Stimulated activated naive CD8-positive, alpha-beta T cell treated with anti-CD3 and anti-CD28 coated beads, Interleukin-15, amount 100 ng/mL, for 72 hours (primary cell): Measurements from ENCODE around the gene CST7.
A peak's percentile ranks its signal among the peaks of the same experiment; 100 is the strongest.
"Not testable (repeated sequence)": the region's sequence is repeated elsewhere in the genome, so short reads cannot be mapped to it uniquely, and the experiment has no call there.

Experiments used
- ATAC-seq: fragments of 150-1000 bp; cut with Tn5 transposase; 2 replicates; pipeline ENCODE4 v1.10.0; 2021; ENCODE audit warnings: mild to moderate bottlenecking, moderate library complexity
- DNase-seq, 2 donors: peaks; one replicate each; pipeline ENCODE4 v3.0.0; 2021 to 2022
- H3K27ac Mint-ChIP-seq, 2 donors: one replicate each; pipeline ENCODE4 v1.8.0; 2022; ENCODE audit warnings: mild to moderate bottlenecking in 2 of 2, mixed read lengths in 2 of 2, moderate library complexity in 2 of 2
- H3K27me3 Mint-ChIP-seq: one replicate; pipeline ENCODE4 v1.8.0; 2022; ENCODE audit warnings: mixed read lengths
- H3K4me1 Mint-ChIP-seq: one replicate; pipeline ENCODE4 v1.8.0; 2022; ENCODE audit warnings: mild to moderate bottlenecking, mixed read lengths
- H3K4me3 Mint-ChIP-seq, 2 donors: one replicate each; pipeline ENCODE4 v1.8.0; 2022; ENCODE audit warnings: mild to moderate bottlenecking in 2 of 2, mixed read lengths in 2 of 2, moderate library complexity in 1 of 2
- H3K9me3 Mint-ChIP-seq, 2 donors: one replicate each; pipeline ENCODE4 v1.8.0; 2022; ENCODE audit warnings: mixed read lengths in 2 of 2

Gene CST7

DNA sequence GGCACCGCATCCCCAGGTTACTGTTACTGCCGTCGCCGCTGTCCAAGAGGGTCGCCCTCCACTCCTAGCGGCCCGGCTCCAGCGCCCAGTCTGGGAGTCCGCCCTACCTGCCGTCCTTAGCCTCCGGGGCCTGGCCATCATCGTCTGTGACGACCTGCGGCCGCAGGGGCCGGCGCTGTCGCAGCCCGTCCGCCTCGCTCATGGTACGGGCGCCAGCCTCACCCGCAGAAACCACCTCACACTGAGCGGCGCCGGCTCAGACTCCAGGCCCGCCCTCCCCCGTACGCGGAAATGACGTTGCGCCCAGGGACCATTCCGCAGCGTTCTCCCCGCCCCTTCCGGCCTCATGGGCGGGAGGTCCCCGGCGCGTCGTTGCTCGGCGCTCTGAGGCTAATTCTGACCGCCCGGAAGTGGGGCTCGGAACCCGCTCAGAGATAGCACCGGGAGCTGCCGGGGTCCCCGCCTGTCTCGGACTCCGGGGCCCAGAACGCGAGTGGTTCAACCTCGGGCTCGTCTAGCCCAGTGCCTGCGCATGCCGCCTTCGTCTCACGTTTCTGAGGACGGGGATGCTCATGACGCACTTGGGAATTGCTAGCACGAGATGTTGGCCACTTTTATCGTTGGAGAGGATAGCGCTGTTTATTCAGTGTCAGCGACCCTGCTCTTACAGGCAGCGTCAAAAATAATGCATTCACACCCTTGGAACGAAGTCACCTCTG lies 43.6 kb downstream of the CST7 start, which contains the start of gene APMAP:
APMAP (minus strand) TSS at position 265 of the 719 bp plus-strand sequence; CDS start at position 202, 63 bp downstream.
- peak; percentile 97 for ATAC-seq
- H3K27me3 Mint-ChIP-seq = no peaks in the 10 kb centered on the region
- no peaks in the 10 kb centered on the region for H3K9me3 Mint-ChIP-seq
- DNase-seq = peak; percentile 94 to 95
- peaks cover 63% of the 10 kb centered on the region for H3K4me1 Mint-ChIP-seq
- peak within 1 kb of the TSS; percentile 96 to 98 for H3K27ac Mint-ChIP-seq
- peak within 1 kb of the TSS; percentile 81 to 97 for H3K4me3 Mint-ChIP-seq

- Mint-ChIP-seq H3K9me3 (no peaks in the 10 kb centered on the region), H3K4me1 (peaks cover 54% of the 10 kb centered on the region), H3K27ac (peak overlapping the region; percentile 96 to 98), H3K4me3 (peak overlapping the region in 1 of 2 donors; percentile 81), H3K27me3 (peaks cover 3% of the 10 kb centered on the region)
- DNase-seq (no peak), ATAC-seq (no peak)
These were observed 44.5 kb downstream of the CST7 start for GRCh38 chr20:24993337-24994185.

DNA sequence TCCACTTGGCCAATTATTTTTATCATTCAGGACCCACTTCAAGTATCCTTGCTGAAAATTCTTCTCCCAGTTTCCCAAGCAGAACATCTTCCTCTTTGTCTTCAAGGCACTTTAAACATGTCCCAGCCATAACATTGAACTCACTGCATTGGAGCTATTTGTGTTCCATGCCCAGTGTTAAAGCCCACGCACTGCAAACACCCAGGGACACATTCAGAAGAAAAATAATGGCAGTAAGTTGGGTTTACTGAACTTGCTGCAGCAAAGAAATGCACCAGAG lies 45.1 kb downstream of the CST7 start:
- DNase-seq = no peak
- H3K4me3 Mint-ChIP-seq = no peak overlapping the region
- peaks cover 8% of the 10 kb centered on the region for H3K27me3 Mint-ChIP-seq
- ATAC-seq = no peak
- H3K4me1 Mint-ChIP-seq = peaks cover 48% of the 10 kb centered on the region
- no peaks in the 10 kb centered on the region for H3K9me3 Mint-ChIP-seq
- no peak overlapping the region for H3K27ac Mint-ChIP-seq

- Mint-ChIP-seq H3K4me3 (peak overlapping the region in 1 of 2 donors; percentile 57), H3K27me3 (peaks cover 8% of the 10 kb centered on the region), H3K4me1 (peaks cover 45% of the 10 kb centered on the region), H3K27ac (peak overlapping the region; percentile 14 to 59), H3K9me3 (no peaks in the 10 kb centered on the region)
- ATAC-seq (peak; percentile 38), DNase-seq (peak; percentile 83 to 85)
These were observed 45.6 kb downstream of the CST7 start for GRCh38 chr20:24994470-24995368.

DNA sequence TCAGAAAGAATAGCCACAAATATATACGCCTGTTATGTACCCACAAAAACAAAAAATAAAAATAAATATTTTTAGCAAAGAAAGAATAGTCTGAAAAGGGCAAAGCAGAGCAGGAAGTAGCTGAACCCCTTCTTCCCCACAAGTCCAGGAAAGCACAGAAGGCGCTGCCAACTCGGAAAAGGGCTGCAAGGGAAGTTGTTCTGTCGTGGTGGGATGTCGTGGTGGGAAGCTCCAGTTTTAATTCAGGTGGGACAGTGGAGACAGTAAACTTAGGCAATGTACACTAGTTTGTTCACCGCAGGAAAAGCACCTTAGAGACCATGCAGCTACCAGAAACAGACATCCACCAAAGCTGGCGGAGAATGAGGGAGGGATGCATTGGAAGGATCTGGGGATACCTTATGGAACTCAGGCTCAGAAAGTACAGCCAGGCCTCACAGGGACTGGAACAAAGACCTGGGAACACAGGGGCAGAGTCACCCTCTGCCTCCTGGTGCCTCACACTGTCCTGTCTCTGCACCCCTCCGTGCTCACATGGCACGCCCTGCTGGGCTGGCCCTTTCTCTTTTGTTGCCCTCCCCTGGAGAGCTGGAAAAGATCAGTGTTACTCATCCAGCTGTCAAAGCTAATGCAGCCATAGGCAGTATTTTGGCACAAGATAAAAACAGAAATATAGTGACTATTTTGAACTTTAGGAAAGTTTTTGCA lies 46.8 kb downstream of the CST7 start:
- H3K9me3 Mint-ChIP-seq = no peaks in the 10 kb centered on the region
- H3K27ac Mint-ChIP-seq = no peak overlapping the region
- peaks cover 45% of the 10 kb centered on the region for H3K4me1 Mint-ChIP-seq
- DNase-seq = no peak
- ATAC-seq = no peak
- peaks cover 8% of the 10 kb centered on the region for H3K27me3 Mint-ChIP-seq
- H3K4me3 Mint-ChIP-seq = no peak overlapping the region

DNA sequence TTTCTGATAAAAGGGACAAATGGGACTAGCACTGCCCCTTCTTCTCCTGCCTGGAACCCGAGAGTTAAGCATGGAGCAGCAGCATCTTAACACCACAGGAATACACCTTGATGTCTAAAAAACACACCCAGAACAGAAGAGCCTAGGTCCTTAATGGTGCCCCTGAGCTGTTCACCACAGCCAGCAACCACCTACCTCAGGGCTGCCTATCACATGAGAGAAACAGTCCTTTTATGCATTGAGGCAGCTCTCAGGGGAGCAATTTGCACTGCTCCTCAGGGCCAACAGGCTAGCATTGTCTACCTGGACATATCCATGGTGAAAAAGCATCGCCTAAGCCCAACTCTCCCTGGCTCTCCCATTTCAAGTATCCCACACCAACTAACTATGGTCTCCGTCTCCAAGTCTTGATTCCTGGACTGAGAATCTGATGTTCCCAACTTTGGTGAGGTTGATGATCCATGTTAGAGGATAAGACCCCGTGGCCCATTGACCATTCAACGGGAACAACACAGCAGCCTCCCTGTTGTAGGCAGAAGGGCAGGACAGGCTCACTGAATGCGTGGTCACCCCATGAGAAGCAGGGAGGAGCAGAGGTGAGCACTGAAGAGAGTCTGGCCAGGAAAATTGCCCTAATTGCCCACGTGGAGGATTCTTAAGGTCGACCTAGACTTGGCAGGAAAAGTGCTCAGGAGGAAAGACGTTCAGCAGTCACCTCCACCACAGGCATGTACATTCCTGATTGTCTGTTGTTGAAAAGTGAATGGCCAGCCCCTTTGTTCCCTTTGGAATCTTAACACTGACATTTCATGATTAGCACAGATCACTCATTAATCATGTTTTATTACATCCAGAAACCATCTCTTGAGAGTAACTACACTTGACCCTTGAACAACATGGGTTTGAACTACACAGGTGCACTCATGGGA lies 47.6 kb downstream of the CST7 start:
- no peak for DNase-seq
- no peak for ATAC-seq
- H3K9me3 Mint-ChIP-seq = no peaks in the 10 kb centered on the region
- H3K4me3 Mint-ChIP-seq = no peak overlapping the region
- H3K4me1 Mint-ChIP-seq = peaks cover 37% of the 10 kb centered on the region
- H3K27me3 Mint-ChIP-seq = peaks cover 8% of the 10 kb centered on the region
- no peak overlapping the region for H3K27ac Mint-ChIP-seq

DNA sequence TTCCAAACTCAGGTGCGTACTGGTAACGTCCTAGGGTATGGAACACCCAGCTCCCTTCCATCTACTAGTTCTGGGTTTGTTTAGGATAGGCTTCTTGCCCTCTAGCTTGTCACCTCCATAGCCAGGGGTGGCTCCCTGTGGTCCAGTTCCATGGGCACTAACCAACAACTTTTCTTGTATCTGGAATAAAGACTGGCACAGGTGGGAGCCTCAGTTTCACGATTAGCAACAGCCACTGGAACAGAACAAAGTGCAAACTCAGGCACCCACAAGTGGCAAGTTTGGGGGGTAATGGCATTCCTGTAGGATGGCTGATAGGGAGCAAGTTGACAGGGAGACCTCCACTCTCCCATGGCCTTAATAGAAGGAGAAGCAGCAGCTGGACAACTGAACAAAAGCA lies 49.1 kb downstream of the CST7 start:
- Mint-ChIP-seq H3K27ac (no peak overlapping the region), H3K9me3 (peaks cover 7% of the 10 kb centered on the region in 2 donors), H3K4me1 (peaks cover 31% of the 10 kb centered on the region), H3K27me3 (peaks cover 8% of the 10 kb centered on the region), H3K4me3 (no peak overlapping the region)
- DNase-seq (no peak), ATAC-seq (no peak)

GRCh38 chr20:24998631-24999445 lies 49.8 kb downstream of the CST7 start:
- Mint-ChIP-seq H3K9me3 (peaks cover 7% of the 10 kb centered on the region in 2 donors), H3K27me3 (peaks cover 8% of the 10 kb centered on the region), H3K4me1 (peaks cover 25% of the 10 kb centered on the region), H3K4me3 (no peak overlapping the region), H3K27ac (peak overlapping the region; percentile 16 to 21)
- ATAC-seq (no peak), DNase-seq (no peak)

DNA sequence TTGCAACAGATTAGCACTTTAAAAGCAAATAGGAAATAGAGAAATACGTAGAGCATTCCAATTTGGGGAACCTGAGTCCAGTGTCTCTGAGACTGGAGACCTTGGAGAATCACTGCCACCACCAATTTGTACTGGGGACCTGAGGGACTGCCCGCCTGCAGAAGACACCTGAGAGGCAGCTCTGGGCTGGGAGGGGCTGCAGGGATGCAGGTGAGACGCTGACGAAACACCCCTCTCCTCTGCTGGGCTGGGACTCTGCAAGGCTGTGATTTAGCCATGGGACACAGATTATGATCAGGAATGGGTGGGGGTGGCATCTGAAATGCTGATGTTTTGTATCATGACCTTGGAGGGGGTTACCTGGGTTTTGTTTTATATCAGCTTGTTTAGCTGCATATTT lies 50.5 kb downstream of the CST7 start:
- peaks cover 7% of the 10 kb centered on the region in 2 donors for H3K9me3 Mint-ChIP-seq
- H3K4me3 Mint-ChIP-seq = no peak overlapping the region
- H3K27me3 Mint-ChIP-seq = peaks cover 8% of the 10 kb centered on the region
- H3K4me1 Mint-ChIP-seq = peaks cover 20% of the 10 kb centered on the region
- no peak for ATAC-seq
- H3K27ac Mint-ChIP-seq = no peak overlapping the region
- no peak for DNase-seq

GRCh38 chr20:25000268-25000801 lies 51.3 kb downstream of the CST7 start:
- Mint-ChIP-seq H3K27ac (peak overlapping the region in 1 of 2 donors; percentile 71), H3K27me3 (peaks cover 8% of the 10 kb centered on the region), H3K9me3 (peaks cover 7% of the 10 kb centered on the region in 2 donors), H3K4me3 (peak overlapping the region in 1 of 2 donors; percentile 4), H3K4me1 (peaks cover 13% of the 10 kb centered on the region)
- DNase-seq (peak in 1 of 2 donors; percentile 17), ATAC-seq (peak; percentile 70)

DNA sequence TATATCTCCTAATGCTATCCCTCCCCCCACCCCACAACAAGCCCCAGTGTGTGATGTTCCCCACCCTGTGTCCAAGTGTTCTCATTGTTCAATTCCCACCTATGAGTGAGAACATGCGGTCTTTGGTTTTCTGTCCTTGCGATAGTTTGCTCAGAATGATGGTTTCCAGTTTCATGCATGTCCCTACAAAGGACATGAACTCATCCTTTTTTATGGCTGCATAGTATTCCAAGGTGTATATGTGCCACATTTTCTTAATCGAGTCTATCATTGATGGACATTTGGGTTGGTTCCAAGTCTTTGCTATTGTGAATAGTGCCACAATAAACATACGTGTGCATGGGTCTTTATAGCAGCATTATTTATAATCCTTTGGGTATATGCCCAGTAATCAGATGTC lies 52.3 kb downstream of the CST7 start:
- not testable (repeated sequence) for H3K4me3 Mint-ChIP-seq, H3K27me3 Mint-ChIP-seq, H3K27ac Mint-ChIP-seq, DNase-seq, ATAC-seq, H3K9me3 Mint-ChIP-seq
- peaks cover 13% of the 10 kb centered on the region for H3K4me1 Mint-ChIP-seq

GRCh38 chr20:25003002-25003401 lies 53.9 kb downstream of the CST7 start:
- Mint-ChIP-seq H3K9me3 (peaks cover 7% of the 10 kb centered on the region in 2 donors), H3K27ac (no peak overlapping the region), H3K4me1 (peaks cover 13% of the 10 kb centered on the region), H3K27me3 (peaks cover 8% of the 10 kb centered on the region), H3K4me3 (no peak overlapping the region)
- DNase-seq (no peak), ATAC-seq (no peak)

DNA sequence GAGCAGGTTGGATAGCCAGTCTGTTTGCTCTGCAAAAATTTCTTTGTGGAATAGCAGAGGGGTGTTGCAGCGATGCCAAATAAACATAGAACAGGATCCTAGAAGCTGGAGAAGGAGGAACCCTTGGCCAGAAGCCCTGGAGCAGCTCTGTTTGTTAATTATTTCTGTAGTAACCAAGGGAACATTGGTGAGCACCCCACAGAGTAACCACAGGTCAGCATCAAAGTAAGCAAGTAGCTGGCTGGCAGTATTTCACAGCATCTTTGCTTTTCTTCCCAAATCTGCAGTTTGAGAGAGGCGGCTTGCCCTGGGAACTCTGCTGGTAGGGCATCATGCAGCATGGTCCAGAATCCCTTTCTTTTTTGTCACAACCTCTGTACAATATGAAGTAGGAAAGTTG lies 56.2 kb downstream of the CST7 start:
- no peak for ATAC-seq
- H3K9me3 Mint-ChIP-seq = peaks cover 7% of the 10 kb centered on the region in 2 donors
- peaks cover 7% of the 10 kb centered on the region for H3K4me1 Mint-ChIP-seq
- no peak for DNase-seq
- no peaks in the 10 kb centered on the region for H3K27me3 Mint-ChIP-seq
- H3K27ac Mint-ChIP-seq = no peak overlapping the region
- H3K4me3 Mint-ChIP-seq = no peak overlapping the region
